Measurements from ENCODE around the gene RFK. TPM values are rescaled to one million over a fixed set of nuclear protein-coding genes. Genes with fewer than 3 reads are reported as not detected.

RFK gene
- total RNA-seq, 1 experiment from 2014 or later, result 12.4 TPM

- Mint-ChIP-seq H3K27ac (ENCODE audit: unreplicated experiment) (no peak overlapping the region), H3K36me3 (ENCODE audit: insufficient read depth, unreplicated experiment) (no peaks in the 10 kb centered on the region), H3K4me1 (ENCODE audit: low read depth, unreplicated experiment) (no peaks in the 10 kb centered on the region), H3K9me3 (ENCODE audit: unreplicated experiment) (no peaks in the 10 kb centered on the region), H3K27me3 (ENCODE audit: insufficient read depth, unreplicated experiment) (no peaks in the 10 kb centered on the region), H3K4me3 (ENCODE audit: unreplicated experiment) (no peak overlapping the region)
- intact Hi-C loops (cut with micrococcal nuclease; ENCODE audit: unreplicated experiment), result no loop called here
- DNase-seq, result no peak
- POLR2A ChIA-PET, result no interaction called here
- BruUV-seq (replicated peaks), result no TSS peak
- Histone ChIP-seq H3K27me3 (replicated peaks; ENCODE audit: control insufficient read depth, insufficient read depth, low read length) (no peaks in the 10 kb centered on the region), H3K4me3 (ENCODE audit: low read depth, low read length) (no peak overlapping the region), H3K4me1 (no peaks in the 10 kb centered on the region), H3K9me3 (no peaks in the 10 kb centered on the region), H3K36me3 (ENCODE audit: control insufficient read depth, insufficient read depth, low read length) (no peaks in the 10 kb centered on the region)
- CTCF ChIA-PET, result no interaction called here
- TF ChIP-seq, protein P1, sequence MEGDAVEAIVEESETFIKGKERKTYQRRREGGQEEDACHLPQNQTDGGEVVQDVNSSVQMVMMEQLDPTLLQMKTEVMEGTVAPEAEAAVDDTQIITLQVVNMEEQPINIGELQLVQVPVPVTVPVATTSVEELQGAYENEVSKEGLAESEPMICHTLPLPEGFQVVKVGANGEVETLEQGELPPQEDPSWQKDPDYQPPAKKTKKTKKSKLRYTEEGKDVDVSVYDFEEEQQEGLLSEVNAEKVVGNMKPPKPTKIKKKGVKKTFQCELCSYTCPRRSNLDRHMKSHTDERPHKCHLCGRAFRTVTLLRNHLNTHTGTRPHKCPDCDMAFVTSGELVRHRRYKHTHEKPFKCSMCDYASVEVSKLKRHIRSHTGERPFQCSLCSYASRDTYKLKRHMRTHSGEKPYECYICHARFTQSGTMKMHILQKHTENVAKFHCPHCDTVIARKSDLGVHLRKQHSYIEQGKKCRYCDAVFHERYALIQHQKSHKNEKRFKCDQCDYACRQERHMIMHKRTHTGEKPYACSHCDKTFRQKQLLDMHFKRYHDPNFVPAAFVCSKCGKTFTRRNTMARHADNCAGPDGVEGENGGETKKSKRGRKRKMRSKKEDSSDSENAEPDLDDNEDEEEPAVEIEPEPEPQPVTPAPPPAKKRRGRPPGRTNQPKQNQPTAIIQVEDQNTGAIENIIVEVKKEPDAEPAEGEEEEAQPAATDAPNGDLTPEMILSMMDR (IDR thresholded peaks at IDR 0.05; ENCODE audit: insufficient read depth in 1 of 2, low read depth in 1 of 2, low read length in 1 of 2, severe bottlenecking in 1 of 2, unreplicated experiment in 1 of 2), result no peak
These were observed 39.2 kb upstream of the RFK start for GRCh38 chr9:76433406-76433805.

- Mint-ChIP-seq H3K36me3 (ENCODE audit: insufficient read depth, unreplicated experiment) (no peaks in the 10 kb centered on the region), H3K27ac (ENCODE audit: unreplicated experiment) (no peak overlapping the region), H3K9me3 (ENCODE audit: unreplicated experiment) (no peaks in the 10 kb centered on the region), H3K4me3 (ENCODE audit: unreplicated experiment) (no peak overlapping the region), H3K27me3 (ENCODE audit: insufficient read depth, unreplicated experiment) (no peaks in the 10 kb centered on the region), H3K4me1 (ENCODE audit: low read depth, unreplicated experiment) (no peaks in the 10 kb centered on the region)
- CTCF ChIA-PET, result no interaction called here
- TF ChIP-seq, protein P1 (IDR thresholded peaks at IDR 0.05; ENCODE audit: insufficient read depth in 1 of 2, low read depth in 1 of 2, low read length in 1 of 2, severe bottlenecking in 1 of 2, unreplicated experiment in 1 of 2), result no peak
- BruUV-seq (replicated peaks), result no TSS peak
- Histone ChIP-seq H3K9me3 (no peaks in the 10 kb centered on the region), H3K27me3 (replicated peaks; ENCODE audit: control insufficient read depth, insufficient read depth, low read length) (no peaks in the 10 kb centered on the region), H3K4me1 (no peaks in the 10 kb centered on the region), H3K4me3 (ENCODE audit: low read depth, low read length) (no peak overlapping the region), H3K36me3 (ENCODE audit: control insufficient read depth, insufficient read depth, low read length) (no peaks in the 10 kb centered on the region)
- DNase-seq, result no peak
- POLR2A ChIA-PET, result no interaction called here
- intact Hi-C loops (cut with micrococcal nuclease; ENCODE audit: unreplicated experiment), result no loop called here
These were observed 37.4 kb upstream of the RFK start for GRCh38 chr9:76431601-76432000.

DNA sequence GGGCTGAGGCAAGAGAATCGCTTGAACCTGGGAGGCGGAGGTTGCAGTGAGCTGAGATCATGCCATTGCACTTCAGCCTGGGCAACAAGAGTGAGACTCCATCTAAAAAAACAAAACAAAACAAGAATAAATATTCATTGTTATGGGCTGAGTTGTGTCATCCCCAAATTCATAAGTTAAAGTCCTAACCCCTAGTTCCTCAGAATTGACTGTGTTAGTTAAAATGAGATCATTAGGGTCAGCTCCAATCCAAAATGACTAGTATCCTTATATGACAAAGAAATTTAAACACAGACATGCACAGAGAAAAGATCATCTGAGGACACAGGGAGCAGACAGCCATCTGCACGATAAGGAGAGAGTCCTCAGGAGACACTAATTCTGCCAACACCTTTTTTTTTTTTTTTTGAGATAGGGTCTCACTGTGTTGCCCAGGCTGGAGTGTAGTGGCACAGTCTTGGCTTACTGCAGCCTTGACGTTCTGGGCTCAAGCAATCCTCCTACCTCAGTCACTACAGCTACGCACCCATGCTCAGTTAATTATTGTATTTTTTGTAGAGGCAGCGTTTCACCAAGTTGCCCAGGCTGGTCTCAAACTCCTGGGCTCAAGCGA lies 32.7 kb upstream of the RFK start:
- Histone ChIP-seq H3K4me3 (ENCODE audit: low read depth, low read length) (no peak overlapping the region), H3K4me1 (no peaks in the 10 kb centered on the region), H3K27me3 (replicated peaks; ENCODE audit: control insufficient read depth, insufficient read depth, low read length) (no peaks in the 10 kb centered on the region), H3K9me3 (no peaks in the 10 kb centered on the region), H3K36me3 (ENCODE audit: control insufficient read depth, insufficient read depth, low read length) (no peaks in the 10 kb centered on the region)
- Mint-ChIP-seq H3K9me3 (ENCODE audit: unreplicated experiment) (no peaks in the 10 kb centered on the region), H3K4me1 (ENCODE audit: low read depth, unreplicated experiment) (peaks cover 6% of the 10 kb centered on the region), H3K4me3 (ENCODE audit: unreplicated experiment) (no peak overlapping the region), H3K27me3 (ENCODE audit: insufficient read depth, unreplicated experiment) (no peaks in the 10 kb centered on the region), H3K36me3 (ENCODE audit: insufficient read depth, unreplicated experiment) (no peaks in the 10 kb centered on the region), H3K27ac (ENCODE audit: unreplicated experiment) (no peak overlapping the region)
- no TSS peak for BruUV-seq (replicated peaks)
- POLR2A ChIA-PET, result no interaction called here
- TF ChIP-seq, protein P1 (IDR thresholded peaks at IDR 0.05; ENCODE audit: insufficient read depth in 1 of 2, low read depth in 1 of 2, low read length in 1 of 2, severe bottlenecking in 1 of 2, unreplicated experiment in 1 of 2), result no peak
- intact Hi-C loops (cut with micrococcal nuclease; ENCODE audit: unreplicated experiment), result no loop called here
- CTCF ChIA-PET, result no interaction called here
- no peak for DNase-seq

All from Caco-2 (cell line).